ENCODE results near the gene ANGEL1. TPM values are rescaled to one million over a fixed set of nuclear protein-coding genes. Genes with fewer than 3 reads are reported as not detected.

ANGEL1 gene
- total and polyA plus RNA-seq, 2 of the 8 experiments (the other 6 are each of a cell fraction or from before 2014, with no cell fraction given): 26.8 to 27.2 TPM

GRCh38 chr14:76763096-76764041 is 49.3 kb downstream of the ANGEL1 start:
- Histone ChIP-seq H3K4me1 (replicated peaks in 1 of 4; ENCODE audit: control insufficient read depth in 3 of 4, insufficient read depth in 4 of 4, low read length in 3 of 4) (peaks cover 0 to 25% (median 14%) of the 10 kb centered on the region in 4 experiments; a peak in 6 of 7 replicates), H4K8ac (ENCODE audit: extremely low read depth, insufficient read depth, low read length) (no peak overlapping the region), H3K36me3 (ENCODE audit: control insufficient read depth in 2 of 4, insufficient read depth in 4 of 4, low read length in 3 of 4) (no peaks in the 10 kb centered on the region), H3K79me1 (ENCODE audit: low read depth, low read length) (no peaks in the 10 kb centered on the region), H2BK20ac (ENCODE audit: low read length) (no peak overlapping the region), H4K91ac (replicated peaks; ENCODE audit: insufficient read length, low read length) (no peak overlapping the region), H3K14ac (ENCODE audit: insufficient read length) (no peak overlapping the region), H3K4me2 (ENCODE audit: insufficient read depth in 1 of 2, low read depth in 2 of 2, low read length in 2 of 2) (peak overlapping the region in 1 of 2 experiments; percentile 82; a peak in 1 of 4 replicates), H2AFZ (ENCODE audit: low read length) (no peak overlapping the region), H3K79me2 (ENCODE audit: control insufficient read depth in 1 of 2, insufficient read depth in 2 of 2, low read length in 2 of 2) (no peaks in the 10 kb centered on the region), H2BK12ac (ENCODE audit: low read depth, low read length) (no peak overlapping the region), H4K5ac (ENCODE audit: insufficient read length, low read depth, low read length) (no peak overlapping the region), H3K9me3 (ENCODE audit: insufficient read depth in 2 of 2, low read depth in 1 of 2, low read length in 1 of 2) (no peaks in the 10 kb centered on the region), H3K9ac (replicated peaks in 1 of 4; ENCODE audit: extremely low read depth in 1 of 4, low read depth in 3 of 4, low read length in 3 of 4) (no peak overlapping the region), H3K4me3 (ENCODE audit: extremely low read depth in 1 of 4, insufficient read depth in 2 of 4, low read depth in 3 of 4, low read length in 4 of 4) (no peak overlapping the region), H2BK120ac (replicated peaks; ENCODE audit: low read depth, low read length) (no peak overlapping the region), H3K27me3 (replicated peaks in 1 of 4; ENCODE audit: control insufficient read depth in 3 of 4, extremely low read depth in 1 of 4, insufficient read depth in 3 of 4, low read length in 3 of 4) (peaks cover 24 to 52% (median 41%) of the 10 kb centered on the region in 4 experiments), H4K20me1 (replicated peaks in 1 of 2; ENCODE audit: control insufficient read depth in 1 of 2, insufficient read depth in 2 of 2, low read length in 2 of 2) (no peaks in the 10 kb centered on the region), H2BK5ac (ENCODE audit: low read depth, low read length) (no peak overlapping the region), H2BK15ac (ENCODE audit: low read length) (0 out of 2 replicates have a peak overlapping the region, but pooled peaks have one; percentile 8), H3K23me2 (ENCODE audit: low read depth, low read length) (peaks cover 16% of the 10 kb centered on the region), H3K4ac (replicated peaks; ENCODE audit: insufficient read length, low read depth, low read length) (no peak overlapping the region), H3K18ac (ENCODE audit: extremely low read depth, low read length) (no peak overlapping the region), H3K23ac (ENCODE audit: insufficient read length) (no peak overlapping the region), H3K27ac (ENCODE audit: low read depth, low read length) (no peak overlapping the region), H2AK5ac (ENCODE audit: low read depth, low read length) (0 out of 2 replicates have a peak overlapping the region, but pooled peaks have one; percentile 9), H3K56ac (replicated peaks; ENCODE audit: insufficient read length, low read depth, low read length) (no peak overlapping the region)
- FAIRE-seq (no peak), DNase-seq (ENCODE audit: low read depth in 1 of 2, low spot score in 2 of 2) (no peak)
- TF ChIP-seq USF2 (IDR thresholded peaks at IDR 0.05; ENCODE audit: low read length): no peak
- WGBS, 2 experiments (ENCODE audit: extremely low coverage in 1 of 2, insufficient coverage in 1 of 2, insufficient read length in 1 of 2, insufficient replicate concordance in 2 of 2, low coverage in 1 of 2, low lambda C conversion rate in 2 of 2, missing lambda C conversion rate in 1 of 2): 79% methylated on average over 14 of the region's 14 CpGs; no CpG with 5 or more reads in 1 of the 2 experiments
- ChIA-PET CTCF (ENCODE audit: partially characterized antibody) (interaction anchor here (0.9 to 1.1 kb wide), 2 partner anchors 22 to 298 kb away, joined by 3 read pairs; no protein-coding TSS in a partner anchor), POLR2A (ENCODE audit: partially characterized antibody) (no interaction called here)

Measured in H1 (cell line).